ENCODE results near the gene STARD10.
"Not testable (repeated sequence)": the region's sequence is repeated elsewhere in the genome, so short reads cannot be mapped to it uniquely, and the experiment has no call there.

The STARD10 gene

GRCh38 chr11:72806378-72806777 lies 12.5 kb upstream of the STARD10 start:
- DNase-seq, result not testable (repeated sequence)

DNA sequence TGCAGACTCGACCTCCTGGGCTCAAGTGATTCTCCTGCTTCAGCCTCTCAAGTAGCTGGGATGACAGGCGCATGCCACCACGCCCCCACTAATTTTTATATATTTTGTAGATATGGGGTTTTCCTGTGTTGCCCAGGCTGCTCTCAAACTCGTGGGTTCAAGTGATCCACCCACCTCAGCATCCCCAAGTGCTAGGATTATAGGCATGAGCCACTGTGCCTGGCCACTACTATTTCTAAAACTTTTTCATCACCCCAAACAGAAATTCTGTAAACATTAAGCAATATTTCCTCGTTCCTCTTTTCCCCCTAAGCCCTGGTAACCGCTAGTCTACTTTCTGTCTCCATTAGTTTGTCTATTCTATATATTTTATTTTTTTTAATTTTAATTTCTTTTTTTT lies 11.4 kb upstream of the STARD10 start:
- DNase-seq, result no peak

DNA sequence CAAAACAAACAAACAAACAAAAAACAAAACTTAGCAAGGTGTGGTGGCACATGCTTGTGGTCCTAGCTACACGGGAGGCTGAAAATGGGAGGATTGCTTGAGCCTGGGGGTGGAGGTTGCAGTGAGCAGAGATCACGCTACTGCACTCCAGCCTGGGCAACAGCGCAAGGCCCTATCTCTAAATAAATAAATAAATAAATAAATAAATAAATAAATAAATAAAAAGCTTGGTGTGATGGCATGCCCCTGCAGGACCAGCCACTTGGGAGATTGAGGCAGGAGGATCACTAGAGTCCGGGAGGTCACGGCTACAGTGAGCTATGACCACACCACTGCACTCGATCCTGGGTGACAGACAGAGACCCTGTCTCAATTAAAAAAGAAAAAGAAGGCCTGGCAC lies 9.0 kb upstream of the STARD10 start:
- no peak for DNase-seq

DNA sequence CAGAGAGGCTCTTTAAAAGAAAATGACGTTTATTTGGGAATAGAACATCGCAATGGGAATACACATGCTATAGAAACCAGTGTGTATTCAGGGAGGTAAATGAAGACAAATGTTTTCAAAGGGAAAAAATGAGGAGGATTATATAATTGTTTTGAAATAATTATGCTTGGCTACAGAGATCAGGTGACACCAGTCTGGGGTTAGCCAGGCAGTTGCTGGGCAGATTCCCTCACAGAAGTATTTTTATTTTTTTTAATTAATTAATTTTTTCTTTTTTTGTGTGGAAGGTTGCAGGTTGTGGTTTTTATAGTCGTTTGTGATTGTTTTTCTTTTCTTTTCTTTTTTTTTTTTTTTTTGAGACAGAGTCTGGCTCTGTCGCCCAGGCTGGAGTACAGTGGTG lies 5.6 kb upstream of the STARD10 start:
- no peak for DNase-seq

GRCh38 chr11:72798361-72798760 lies 4.5 kb upstream of the STARD10 start:
- no peak for DNase-seq

DNA sequence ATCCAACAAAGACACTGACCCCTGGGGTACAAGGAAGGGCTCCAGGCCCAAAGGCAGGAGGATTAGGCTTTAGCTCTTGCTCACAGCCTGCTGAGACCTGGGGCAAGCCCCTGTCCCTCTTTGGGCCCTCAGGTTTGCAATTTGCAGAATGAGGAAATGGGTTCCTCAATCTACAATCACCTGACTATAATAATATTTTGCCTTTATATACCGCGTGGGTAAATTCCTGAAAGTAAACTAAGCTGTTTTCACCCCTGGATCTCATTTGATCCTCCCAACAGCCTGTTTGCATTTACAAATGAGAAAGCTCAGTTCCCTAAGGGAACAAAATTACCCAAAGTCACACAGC lies 797 bp downstream of the STARD10 start:
- DNase-seq, result no peak

- no peak for DNase-seq
Measured at GRCh38 chr11:72792437-72793021, 1.3 kb downstream of the STARD10 start.

DNA sequence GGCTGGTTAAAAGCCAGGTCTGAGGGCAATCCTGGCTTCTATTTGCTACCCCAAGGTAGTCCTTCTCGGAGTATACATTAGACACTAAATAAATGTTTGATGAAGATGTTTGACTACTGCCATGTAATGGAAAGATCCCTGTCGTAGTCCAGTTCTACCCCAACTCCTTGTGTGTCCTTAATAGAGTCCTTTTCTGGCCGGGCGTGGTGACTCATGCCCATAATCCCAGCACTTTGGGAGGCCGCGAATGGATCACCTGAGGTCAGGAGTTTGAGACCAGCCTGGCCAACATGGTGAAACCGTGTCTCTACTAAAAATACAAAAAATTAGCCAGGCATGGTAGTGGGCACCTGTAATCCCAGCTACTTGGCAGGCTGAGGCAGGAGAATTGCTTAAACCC lies 2.6 kb downstream of the STARD10 start:
- DNase-seq, result not testable (repeated sequence)

- DNase-seq, result no peak
Measured at GRCh38 chr11:72789493-72790131, 4.2 kb downstream of the STARD10 start.

DNA sequence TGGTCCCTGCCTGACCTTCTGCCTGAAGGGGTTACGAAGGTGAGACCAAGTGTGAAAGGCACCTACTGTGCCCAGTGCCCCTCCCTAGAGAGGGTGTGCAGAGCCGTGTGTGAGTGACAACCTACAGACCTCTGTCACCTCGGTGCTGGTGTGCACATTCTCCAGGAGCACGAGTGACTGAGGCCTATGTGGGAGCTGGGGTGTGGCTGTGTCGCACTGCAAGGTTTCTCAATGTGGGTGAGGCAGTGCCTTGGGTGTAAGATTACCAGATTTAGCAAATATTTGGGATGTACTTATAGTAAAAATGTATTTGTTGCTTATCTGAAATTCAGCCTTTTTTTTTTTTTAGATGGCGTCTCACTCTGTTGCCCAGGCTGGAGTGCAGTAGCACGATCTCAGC lies 5.6 kb downstream of the STARD10 start:
- no peak for DNase-seq

- no peak for DNase-seq
Measured at GRCh38 chr11:72787216-72788104, 6.4 kb downstream of the STARD10 start.

GRCh38 chr11:72786305-72787215 lies 7.3 kb downstream of the STARD10 start:
- no peak for DNase-seq

- DNase-seq, result no peak
Measured at GRCh38 chr11:72784662-72785061, 9.2 kb downstream of the STARD10 start.

DNA sequence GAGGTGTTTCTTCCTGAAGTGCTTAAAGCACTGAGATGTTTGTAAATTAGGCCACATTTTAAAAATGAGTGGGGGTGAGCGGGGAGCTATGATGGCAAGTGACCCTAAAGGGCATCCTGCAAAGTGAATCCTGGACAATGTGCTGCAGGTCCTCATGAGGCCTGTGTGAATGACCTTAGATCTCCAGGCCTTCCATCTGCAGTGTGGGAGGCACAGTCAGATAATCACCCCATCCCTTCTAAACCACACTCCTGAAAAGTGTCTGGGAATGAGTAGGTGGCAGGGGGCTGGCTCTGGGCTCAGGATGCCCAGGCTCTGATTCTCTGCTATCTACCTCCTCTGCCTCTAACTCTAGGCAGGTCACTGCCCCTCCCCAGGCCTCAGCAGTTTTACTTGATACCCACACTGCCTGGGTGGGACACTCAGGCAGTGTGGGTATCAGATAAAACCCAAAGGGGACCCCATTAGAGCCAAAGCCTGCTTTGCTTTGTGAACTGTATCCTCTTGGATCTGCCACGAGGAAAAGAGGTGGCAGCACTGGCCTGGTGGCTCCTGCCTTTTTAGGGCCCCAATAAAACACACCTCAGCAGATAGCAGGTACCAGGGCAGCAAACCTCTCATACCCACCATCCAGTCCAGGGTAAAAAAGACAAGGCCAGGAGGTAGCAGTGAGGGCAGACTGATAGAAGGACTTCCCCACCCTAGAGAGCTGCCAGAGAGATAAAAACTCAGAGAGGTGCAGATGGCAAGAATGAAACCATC lies 10.5 kb downstream of the STARD10 start:
- no peak for DNase-seq

GRCh38 chr11:72782081-72782920 lies 11.5 kb downstream of the STARD10 start:
- DNase-seq, result no peak

DNA sequence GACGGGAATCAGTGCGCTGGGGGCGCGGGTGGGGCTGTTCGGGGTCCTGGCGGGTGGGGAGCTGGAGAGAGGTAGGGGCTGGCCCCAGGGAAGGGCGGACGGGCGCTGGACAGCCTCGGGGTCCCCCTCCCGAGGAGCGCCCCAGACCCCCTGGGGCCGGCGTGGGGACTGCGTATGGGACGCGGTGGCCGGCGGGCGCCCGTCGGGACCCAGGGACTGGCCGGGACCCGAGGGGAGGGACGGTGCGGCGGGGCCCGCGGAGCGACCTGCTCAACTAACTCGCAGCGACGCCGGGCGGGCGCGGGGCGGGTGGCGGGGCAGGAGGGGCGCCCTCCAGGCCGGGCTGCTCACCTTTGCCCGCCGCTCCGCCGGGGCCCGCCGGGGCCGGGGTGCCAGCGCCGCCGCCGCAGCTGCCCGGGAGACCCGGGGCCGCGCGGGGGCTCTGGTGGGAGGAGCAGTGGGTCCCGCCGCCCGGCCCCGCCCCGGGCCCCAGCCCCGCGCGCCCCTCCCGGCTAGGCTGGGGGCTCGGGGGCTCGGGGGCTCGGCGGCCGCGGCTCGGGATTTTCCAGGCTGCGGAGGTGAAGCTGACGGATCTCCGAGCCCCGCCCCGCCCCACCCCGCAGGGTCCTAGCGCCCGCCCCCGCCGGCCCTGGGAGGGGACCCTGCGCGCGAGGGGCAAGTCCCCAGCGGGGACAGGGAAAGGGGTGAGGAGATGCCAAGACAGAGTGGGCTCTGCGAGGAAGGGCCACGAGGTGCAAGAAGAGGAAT lies 12.3 kb downstream of the STARD10 start:
- DNase-seq, result no peak

- no peak for DNase-seq
Measured at GRCh38 chr11:72781063-72781312, 12.9 kb downstream of the STARD10 start.

DNA sequence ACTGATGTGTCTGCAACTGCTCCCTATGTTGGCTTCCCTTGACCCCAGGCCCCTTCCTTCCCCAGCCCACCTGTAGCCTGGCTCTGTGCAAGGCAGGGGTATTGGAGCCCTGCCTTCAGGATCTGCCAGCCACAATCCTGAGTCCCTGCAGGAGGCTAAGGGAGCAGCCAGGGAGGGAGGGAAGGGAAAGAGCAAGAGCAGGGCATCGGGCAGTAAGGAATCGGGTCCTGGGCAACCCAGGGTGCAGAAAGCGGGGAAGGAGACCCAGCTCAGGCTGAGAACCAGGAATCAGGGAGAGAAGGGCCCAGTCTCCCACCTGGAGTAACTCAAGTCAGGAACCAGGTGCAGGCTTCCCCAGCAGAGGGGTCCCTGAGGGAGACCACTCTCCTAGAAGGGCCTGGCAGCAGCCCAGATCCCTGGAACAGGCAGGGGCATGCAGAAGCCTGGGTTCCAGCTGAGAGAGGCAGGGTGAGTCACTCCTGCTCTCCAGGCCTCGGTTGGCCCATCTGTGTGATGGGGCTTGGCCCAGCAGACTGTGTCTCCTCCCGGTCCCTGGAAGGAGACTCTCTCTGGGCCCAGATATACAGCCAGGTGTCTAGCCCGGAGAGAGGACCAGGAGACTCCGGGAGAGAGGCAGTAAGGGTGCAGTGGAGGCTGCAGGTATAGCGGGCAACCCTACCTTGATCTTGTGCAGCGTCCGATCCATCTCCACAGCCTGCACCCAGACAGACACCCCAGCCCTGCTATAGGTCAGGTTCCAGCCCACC lies 13.4 kb downstream of the STARD10 start:
- no peak for DNase-seq

DNA sequence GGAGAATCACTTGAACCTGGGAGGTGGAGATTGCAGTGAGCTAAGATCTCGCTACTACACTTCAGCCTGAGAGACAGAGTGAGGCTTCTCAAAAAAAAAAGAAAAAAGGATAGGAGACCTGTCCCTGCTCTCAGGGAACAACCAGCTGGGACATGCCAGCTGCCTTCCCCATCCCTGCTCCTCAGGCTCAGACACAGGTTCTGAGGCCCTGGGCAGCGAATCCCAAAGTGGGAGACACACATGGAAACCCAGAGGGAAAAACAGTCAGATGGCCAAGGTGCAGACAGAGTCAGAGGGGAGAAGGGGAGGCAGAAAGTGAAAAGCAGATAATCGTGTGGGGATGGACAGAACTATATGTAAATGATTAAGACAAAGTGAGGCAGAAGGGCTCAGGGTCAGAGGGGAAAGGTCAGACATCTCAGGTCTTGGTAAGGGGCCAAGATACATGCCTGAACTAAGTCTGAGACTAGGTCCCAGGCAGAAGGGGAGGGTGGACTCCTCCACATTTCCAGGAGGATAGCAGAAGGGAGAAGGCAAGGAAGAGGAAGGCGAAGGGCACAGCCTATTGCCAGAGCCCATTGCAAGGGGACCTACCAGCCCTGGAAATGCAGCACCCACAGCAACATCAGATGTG lies 14.2 kb downstream of the STARD10 start:
- no peak for DNase-seq
